Ascending aorta (tissue), 2 donors: ENCODE measurements around the gene EIPR1. TPM values are rescaled to one million over a fixed set of nuclear protein-coding genes. Genes with fewer than 3 reads are reported as not detected.

Source experiments
- DNase-seq, 2 donors: peaks; one replicate each; pipeline ENCODE4 v3.0.0-alpha.2; 2019; ENCODE audit warnings: low spot score in 2 of 2
- H3K27ac ChIP-seq, 2 donors: fragments of 200-600 bp; sonication (generic); one replicate each; pipeline ENCODE4 v1.5.1; 2016 to 2017; ENCODE audit warnings: mild to moderate bottlenecking in 1 of 2
- H3K27me3 ChIP-seq: fragments of 200-600 bp; sonication (generic); one replicate; pipeline ENCODE4 v1.5.1; 2017
- H3K36me3 ChIP-seq, 2 donors: fragments of 200-600 bp; sonication (generic); one replicate each; pipeline ENCODE4 v1.5.1; 2016
- H3K4me1 ChIP-seq, 2 donors: fragments of 200-600 bp; sonication (generic); one replicate each; pipeline ENCODE4 v1.5.1; 2016 to 2017; ENCODE audit warnings: mild to moderate bottlenecking in 1 of 2
- H3K4me3 ChIP-seq, 2 donors: fragments of 200-600 bp; sonication (generic); one replicate each; pipeline ENCODE4 v1.5.1; 2016 to 2017; ENCODE audit warnings: mild to moderate bottlenecking in 1 of 2
- H3K9me3 ChIP-seq, 2 donors: fragments of 200-600 bp; sonication (generic); one replicate each; pipeline ENCODE4 v1.5.1; 2016
- CTCF ChIP-seq, 3 experiments: fragments of 200-600 bp in 2 of 3; fragments of 450-650 bp in 1 of 3; sonication (generic) in 2 of 3; IDR thresholded peaks; one replicate each; pipeline ENCODE4 v1.5.1; 2016 to 2019; ENCODE audit warnings: antibody characterized with exemption in 3 of 3, mild to moderate bottlenecking in 1 of 3, moderate library complexity in 1 of 3
- intact Hi-C: fragments of 100-400 bp; cut with DNase I; formaldehyde crosslinking; loops from one replicate; pipeline ENCODE4 v1.15.1; 2023
- total RNA-seq: library from RNA; depleted of rRNA; stranded (reverse); fragments of >200 nt; gene quantifications from one replicate; pipeline ENCODE4 v1.1.0, GENCODE V29; 2016

The EIPR1 gene
- total RNA-seq, 1 donor from 2014 or later, result 14.5 TPM

- Histone ChIP-seq H3K27me3 (no peaks in the 10 kb centered on the region), H3K27ac (no peak overlapping the region), H3K9me3 (no peaks in the 10 kb centered on the region), H3K4me1 (no peaks in the 10 kb centered on the region), H3K4me3 (no peak overlapping the region), H3K36me3 (peaks cover 0 to 15% of the 10 kb centered on the region in 2 donors)
- no peak for DNase-seq
- TF ChIP-seq CTCF (IDR thresholded peaks at IDR 0.05), result no peak
- intact Hi-C loops, result no loop called here
Measured at GRCh38 chr2:3214806-3215404, 162.7 kb downstream of the EIPR1 start.

GRCh38 chr2:3214065-3214464 lies 163.6 kb downstream of the EIPR1 start:
- Histone ChIP-seq H3K4me1 (no peaks in the 10 kb centered on the region), H3K36me3 (peaks cover 0 to 15% of the 10 kb centered on the region in 2 donors), H3K27ac (no peak overlapping the region), H3K9me3 (no peaks in the 10 kb centered on the region), H3K27me3 (no peaks in the 10 kb centered on the region), H3K4me3 (no peak overlapping the region)
- intact Hi-C loops, result no loop called here
- no peak for DNase-seq
- TF ChIP-seq CTCF (IDR thresholded peaks at IDR 0.05), result no peak

- intact Hi-C loops, result no loop called here
Measured at GRCh38 chr2:3212984-3213383, 164.6 kb downstream of the EIPR1 start.

GRCh38 chr2:3212061-3212362 lies 165.6 kb downstream of the EIPR1 start:
- no peak overlapping the region for H3K4me3 ChIP-seq

More at GRCh38 chr2:3212984-3213383, 164.6 kb downstream of the EIPR1 start:
- Histone ChIP-seq H3K36me3 (peaks cover 0 to 15% of the 10 kb centered on the region in 2 donors), H3K9me3 (no peaks in the 10 kb centered on the region), H3K4me3 (no peak overlapping the region), H3K27me3 (no peaks in the 10 kb centered on the region), H3K27ac (no peak overlapping the region), H3K4me1 (no peaks in the 10 kb centered on the region)
- TF ChIP-seq CTCF (IDR thresholded peaks at IDR 0.05), result no peak
- DNase-seq, result no peak

GRCh38 chr2:3211256-3212060 lies 166.2 kb downstream of the EIPR1 start:
- Histone ChIP-seq H3K4me1 (no peaks in the 10 kb centered on the region), H3K9me3 (no peaks in the 10 kb centered on the region), H3K36me3 (peaks cover 0 to 15% of the 10 kb centered on the region in 2 donors), H3K4me3 (no peak overlapping the region), H3K27me3 (no peaks in the 10 kb centered on the region), H3K27ac (no peak overlapping the region)
- no peak for TF ChIP-seq CTCF (IDR thresholded peaks at IDR 0.05)
- intact Hi-C loops, result no loop called here
- DNase-seq, result no peak

More at GRCh38 chr2:3212061-3212362, 165.6 kb downstream of the EIPR1 start:
- Histone ChIP-seq H3K36me3 (peaks cover 0 to 15% of the 10 kb centered on the region in 2 donors), H3K27ac (no peak overlapping the region), H3K4me1 (no peaks in the 10 kb centered on the region), H3K27me3 (no peaks in the 10 kb centered on the region), H3K9me3 (no peaks in the 10 kb centered on the region)
- intact Hi-C loops, result no loop called here
- no peak for TF ChIP-seq CTCF (IDR thresholded peaks at IDR 0.05)
- no peak for DNase-seq
